Sciatic nerve (tissue), 2 donors: ENCODE results near the gene TGIF2. TPM values are rescaled to one million over a fixed set of nuclear protein-coding genes. Genes with fewer than 3 reads are reported as not detected.
"Not testable (repeated sequence)": the region's sequence is repeated elsewhere in the genome, so short reads cannot be mapped to it uniquely, and the experiment has no call there.

Experiments used
- ATAC-seq: fragments of 200-7000 bp; cut with Tn5 transposase; one replicate; pipeline ENCODE4 v1.9.1; 2020; ENCODE audit warnings: mild to moderate bottlenecking, moderate library complexity
- DNase-seq: peaks from one replicate; pipeline ENCODE4 v3.0.0-alpha.2; 2020; ENCODE audit warnings: low spot score
- intact Hi-C: fragments of 100-400 bp; cut with DNase I; formaldehyde crosslinking; loops from one replicate; pipeline ENCODE4 v1.14.2; 2022
- total RNA-seq: library from RNA; stranded (reverse); fragmentation: NEBNext Ultra II Directional; extraction: Animal tissue kit (Norgen Biotek cat#: 25700); gene quantifications from one replicate; pipeline ENCODE4 v1.2.1, GENCODE V29; 2021
- donor health status: DM: no; HTN: no; CAD: no.
- donor health status: DM: no; HTN: no; CAD: no.

The TGIF2 gene
- total RNA-seq, 1 donor from 2014 or later = 25.3 TPM

DNA sequence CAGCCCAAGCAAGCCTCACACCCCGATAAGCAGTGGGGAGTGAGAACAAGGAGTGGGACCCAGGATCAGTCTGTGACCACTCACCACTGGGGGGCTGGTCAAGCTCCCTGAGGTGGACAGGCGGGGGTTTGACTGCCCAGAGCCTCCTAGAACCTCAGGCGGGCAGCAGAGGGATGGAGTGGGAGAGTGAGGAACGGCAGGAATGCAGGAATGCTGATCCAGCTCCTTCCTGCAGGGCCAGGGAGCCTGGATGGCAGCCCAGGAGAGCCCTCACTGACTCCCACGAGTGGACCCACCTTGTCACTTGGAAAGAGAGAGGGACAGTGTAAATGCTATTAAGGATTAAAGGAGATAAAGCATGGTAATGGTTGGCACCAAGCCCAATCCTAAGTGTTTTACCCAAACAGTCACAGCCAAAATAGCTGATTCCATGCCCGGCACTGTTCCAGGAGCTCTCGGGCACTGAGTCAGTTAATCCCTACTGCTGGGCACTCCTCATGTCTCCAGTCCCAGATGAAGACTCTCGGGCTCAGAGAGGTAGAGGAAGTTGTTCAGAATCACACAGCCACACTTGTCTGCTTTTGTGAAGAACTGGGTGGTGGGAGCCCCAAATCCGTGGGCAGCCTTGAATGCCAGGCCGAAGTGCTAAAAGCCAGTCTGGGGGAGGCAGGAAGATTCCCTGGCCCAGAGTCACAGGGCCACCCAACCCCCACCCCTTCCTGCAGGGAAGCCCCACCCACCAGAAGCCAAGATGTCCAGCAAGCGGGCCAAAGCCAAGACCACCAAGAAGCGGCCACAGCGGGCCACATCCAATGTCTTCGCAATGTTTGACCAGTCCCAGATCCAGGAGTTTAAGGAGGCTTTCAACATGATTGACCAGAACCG, 29.0 kb upstream of the TGIF2 start:
- peak; percentile 70 for DNase-seq
- no peak for ATAC-seq
- intact Hi-C loops = no loop called here

DNA sequence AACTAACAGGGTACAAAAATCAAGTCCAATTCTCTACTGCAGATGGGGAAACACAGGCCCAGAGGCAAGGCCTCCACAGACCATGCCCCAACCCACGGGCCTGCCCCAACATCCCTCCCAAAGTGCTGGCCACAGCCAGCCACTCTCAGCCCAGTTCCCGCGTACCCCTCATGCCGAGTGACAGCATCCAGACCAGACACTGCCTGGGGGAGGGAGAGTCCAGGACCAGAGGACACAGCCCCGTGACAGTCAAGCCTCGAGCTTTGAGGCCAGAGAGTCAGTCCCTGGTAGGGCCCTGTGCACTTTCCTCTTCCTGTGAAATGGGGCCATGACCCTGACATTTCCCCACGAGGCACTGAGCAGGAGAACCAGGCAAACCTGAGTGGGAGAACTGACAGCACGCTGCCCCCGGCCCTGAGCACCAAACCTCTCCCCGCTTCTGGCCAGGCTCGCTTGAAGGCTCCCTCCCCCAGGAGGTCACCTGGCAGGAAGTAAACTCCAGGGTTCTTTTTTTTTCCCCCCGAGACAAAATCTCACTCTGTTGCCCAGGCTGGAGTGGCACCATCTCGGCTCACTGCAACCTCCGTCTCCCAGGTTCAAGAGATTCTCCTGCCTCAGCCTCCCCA, 27.2 kb upstream of the TGIF2 start:
- no peak for DNase-seq
- intact Hi-C loops = no loop called here
- ATAC-seq = no peak

DNA sequence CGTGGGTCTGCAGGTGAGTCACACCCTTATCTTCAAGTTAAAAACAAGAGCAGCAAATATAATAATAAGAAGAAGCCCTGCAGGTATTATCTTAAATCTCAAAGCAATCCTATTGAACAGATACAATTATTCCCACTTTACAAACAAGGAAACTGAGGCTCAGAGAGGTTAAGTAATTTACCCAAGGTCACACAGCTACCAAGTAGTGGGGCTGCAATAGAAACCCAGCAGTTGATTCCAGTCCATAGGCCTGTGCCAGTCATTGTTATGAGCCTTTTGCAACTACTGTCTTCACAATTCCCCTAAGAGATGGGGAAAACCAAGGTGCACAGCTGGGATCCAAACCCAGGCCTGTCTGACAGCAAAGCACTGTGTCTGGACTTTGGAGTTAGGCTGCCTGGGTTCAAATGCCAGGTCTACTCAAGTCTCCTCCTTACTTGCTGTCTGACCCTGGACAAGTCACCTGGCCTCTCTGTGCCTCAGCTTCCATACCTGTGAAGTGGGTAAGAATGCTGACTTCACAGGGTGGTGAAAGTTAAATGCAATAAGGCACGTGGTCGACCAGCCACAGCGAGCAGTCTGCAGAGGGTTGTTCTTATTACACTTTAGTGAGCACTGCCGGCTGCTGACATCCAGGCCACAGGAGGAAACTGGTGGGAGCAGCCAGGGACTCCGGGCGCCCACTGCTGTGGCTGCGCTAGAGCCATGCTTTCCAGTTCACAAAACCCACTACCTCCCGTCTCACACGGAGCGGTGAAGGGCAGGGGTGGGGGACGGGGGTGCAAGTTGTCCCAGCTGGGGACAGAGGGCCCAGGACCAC, 26.0 kb upstream of the TGIF2 start:
- intact Hi-C loops = no loop called here
- ATAC-seq (no peak), DNase-seq (no peak)

GRCh38 chr20:36548006-36548315, 25.4 kb upstream of the TGIF2 start:
- no peak for ATAC-seq
- no peak for DNase-seq
- intact Hi-C loops = no loop called here

DNA sequence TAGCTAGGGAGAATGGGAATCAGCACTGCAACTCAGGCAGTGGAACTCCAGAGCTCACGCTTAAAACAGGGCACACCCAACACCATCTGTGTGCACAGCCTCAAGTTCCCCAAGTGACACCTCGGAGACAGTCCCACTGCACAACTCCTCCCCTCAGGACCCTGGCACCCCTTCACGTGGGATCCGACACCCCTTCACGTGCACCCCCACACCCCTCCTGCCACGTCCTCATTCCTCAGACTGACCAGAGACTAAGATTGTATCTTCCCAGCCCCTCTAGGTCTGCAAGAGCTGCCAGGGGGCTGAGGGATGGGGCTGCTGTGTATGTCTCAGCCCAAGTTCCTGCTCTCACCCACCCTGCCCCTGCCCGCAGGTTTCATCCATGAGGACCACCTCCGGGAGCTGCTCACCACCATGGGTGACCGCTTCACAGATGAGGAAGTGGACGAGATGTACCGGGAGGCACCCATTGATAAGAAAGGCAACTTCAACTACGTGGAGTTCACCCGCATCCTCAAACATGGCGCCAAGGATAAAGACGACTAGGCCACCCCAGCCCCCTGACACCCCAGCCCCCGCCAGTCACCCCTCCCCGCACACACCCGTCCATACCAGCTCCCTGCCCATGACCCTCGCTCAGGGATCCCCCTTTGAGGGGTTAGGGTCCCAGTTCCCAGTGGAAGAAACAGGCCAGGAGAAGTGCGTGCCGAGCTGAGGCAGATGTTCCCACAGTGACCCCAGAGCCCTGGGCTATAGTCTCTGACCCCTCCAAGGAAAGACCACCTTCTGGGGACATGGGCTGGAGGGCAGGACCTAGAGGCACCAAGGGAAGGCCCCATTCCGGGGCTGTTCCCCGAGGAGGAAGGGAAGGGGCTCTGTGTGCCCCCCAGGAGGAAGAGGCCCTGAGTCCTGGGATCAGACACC, 24.4 kb upstream of the TGIF2 start:
- ATAC-seq = peak; percentile 6
- DNase-seq = no peak
- intact Hi-C loops = no loop called here

GRCh38 chr20:36549628-36549941, 23.8 kb upstream of the TGIF2 start:
- intact Hi-C loops = no loop called here
- peak; percentile 23 for ATAC-seq
- no peak for DNase-seq

DNA sequence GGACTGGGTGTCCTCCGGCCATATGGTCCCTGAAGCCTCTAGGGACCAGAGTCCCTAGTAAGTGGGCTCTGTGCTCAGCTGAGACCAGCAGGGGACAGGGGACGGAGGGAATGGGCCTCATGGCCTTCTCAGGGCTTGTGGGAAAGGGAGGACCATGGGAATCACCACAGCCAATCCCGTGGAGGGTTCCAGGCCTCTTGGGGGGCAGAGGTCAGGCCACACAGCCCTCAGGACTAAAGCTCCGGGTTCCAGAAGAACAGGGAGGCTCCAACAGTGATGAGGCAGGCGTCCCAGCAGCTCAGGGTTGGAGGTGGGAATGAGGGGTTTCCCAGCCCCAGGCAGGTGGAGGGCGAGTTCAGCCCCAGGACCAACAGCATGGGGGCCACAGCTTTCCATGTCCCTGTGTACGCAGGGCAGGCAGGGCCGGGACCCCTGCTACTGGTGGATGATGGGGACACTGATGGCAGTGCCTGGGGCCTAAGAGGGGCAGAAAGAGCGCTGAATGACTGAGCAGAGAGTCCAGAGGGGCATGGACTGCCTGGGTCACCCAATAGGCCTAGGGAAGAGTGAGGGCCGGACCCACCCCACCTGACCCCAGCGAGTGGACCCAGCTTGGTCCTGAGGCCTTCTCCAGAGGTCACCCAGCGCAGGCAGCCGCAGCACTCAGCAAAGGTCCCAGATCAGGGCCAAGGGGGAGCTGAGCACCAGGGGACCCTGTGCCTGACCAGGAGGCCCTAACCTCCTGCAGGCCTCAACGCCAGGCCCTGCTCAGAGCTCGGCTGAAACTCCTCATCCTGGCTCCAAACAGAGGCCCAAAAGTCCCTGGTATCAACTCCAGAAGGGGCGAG, 23.2 kb upstream of the TGIF2 start:
- peak; percentile 29 for ATAC-seq
- DNase-seq = no peak
- intact Hi-C loops = no loop called here

GRCh38 chr20:36550790-36551299, 22.6 kb upstream of the TGIF2 start:
- ATAC-seq = peak; percentile 34
- DNase-seq = no peak
- intact Hi-C loops = no loop called here

GRCh38 chr20:36555248-36555647, 18.1 kb upstream of the TGIF2 start:
- intact Hi-C loops = loop anchor here (5.0 kb wide), 1 partner anchor 37 kb away; no protein-coding TSS in a partner anchor
- ATAC-seq = no peak
- no peak for DNase-seq

GRCh38 chr20:36562724-36563123, 10.7 kb upstream of the TGIF2 start:
- DNase-seq (no peak), ATAC-seq (no peak)
- intact Hi-C loops = no loop called here

DNA sequence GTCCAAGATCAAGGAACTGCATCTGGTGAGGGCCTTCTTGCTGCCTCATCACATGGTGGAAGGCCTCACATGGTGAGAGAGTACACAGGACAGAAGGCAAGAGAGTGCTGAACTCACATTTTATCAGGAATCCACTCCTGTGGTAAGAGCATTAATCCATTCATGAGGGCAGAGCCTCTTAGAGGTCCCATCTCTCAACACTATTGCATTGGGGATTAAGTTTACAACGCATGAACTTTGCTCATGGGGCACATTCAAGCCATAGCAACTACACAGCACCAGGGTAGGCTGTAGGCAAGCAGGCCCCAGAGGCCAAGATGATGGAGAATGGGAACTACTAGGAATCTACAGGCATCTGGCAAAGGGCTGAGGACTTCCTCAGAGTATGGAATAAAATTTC, 10.0 kb upstream of the TGIF2 start:
- no peak for ATAC-seq

DNA sequence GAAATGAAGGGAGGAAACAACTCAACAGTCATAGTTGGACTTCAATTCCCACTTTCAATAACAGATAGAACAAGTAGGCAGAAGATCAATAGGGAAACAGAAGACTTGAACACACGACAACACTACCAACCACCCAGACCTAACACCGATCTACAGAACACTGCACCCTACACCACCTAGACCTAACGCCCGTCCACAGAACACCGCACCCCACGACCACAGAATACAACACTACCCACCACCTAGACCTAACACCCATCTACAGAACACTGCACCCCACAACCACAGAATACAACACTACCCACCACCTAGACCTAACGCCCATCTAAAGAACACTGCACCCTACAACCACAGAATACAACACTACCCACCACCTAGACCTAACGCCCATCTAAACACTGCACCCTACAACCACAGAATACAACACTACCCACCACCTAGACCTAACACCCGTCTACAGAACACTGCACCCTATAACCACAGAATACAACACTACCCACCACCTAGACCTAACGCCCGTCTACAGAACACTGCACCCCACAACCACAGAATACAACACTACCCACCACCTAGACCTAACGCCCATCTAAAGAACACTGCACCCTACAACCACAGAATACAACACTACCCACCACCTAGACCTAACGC, 9.2 kb upstream of the TGIF2 start:
- ATAC-seq, DNase-seq, intact Hi-C loops: not testable (repeated sequence)

More for the DNA sequence above, 10.0 kb upstream of the TGIF2 start:
- intact Hi-C loops = no loop called here
- DNase-seq = no peak

GRCh38 chr20:36564726-36565121, 8.7 kb upstream of the TGIF2 start:
- ATAC-seq, intact Hi-C loops, DNase-seq: not testable (repeated sequence)

- ATAC-seq (no peak), DNase-seq (no peak)
- intact Hi-C loops = no loop called here
Observed at GRCh38 chr20:36565520-36565919, 7.9 kb upstream of the TGIF2 start.

- intact Hi-C loops = no loop called here
- no peak for ATAC-seq
- no peak for DNase-seq
Observed at GRCh38 chr20:36569847-36570429, 3.5 kb upstream of the TGIF2 start.

DNA sequence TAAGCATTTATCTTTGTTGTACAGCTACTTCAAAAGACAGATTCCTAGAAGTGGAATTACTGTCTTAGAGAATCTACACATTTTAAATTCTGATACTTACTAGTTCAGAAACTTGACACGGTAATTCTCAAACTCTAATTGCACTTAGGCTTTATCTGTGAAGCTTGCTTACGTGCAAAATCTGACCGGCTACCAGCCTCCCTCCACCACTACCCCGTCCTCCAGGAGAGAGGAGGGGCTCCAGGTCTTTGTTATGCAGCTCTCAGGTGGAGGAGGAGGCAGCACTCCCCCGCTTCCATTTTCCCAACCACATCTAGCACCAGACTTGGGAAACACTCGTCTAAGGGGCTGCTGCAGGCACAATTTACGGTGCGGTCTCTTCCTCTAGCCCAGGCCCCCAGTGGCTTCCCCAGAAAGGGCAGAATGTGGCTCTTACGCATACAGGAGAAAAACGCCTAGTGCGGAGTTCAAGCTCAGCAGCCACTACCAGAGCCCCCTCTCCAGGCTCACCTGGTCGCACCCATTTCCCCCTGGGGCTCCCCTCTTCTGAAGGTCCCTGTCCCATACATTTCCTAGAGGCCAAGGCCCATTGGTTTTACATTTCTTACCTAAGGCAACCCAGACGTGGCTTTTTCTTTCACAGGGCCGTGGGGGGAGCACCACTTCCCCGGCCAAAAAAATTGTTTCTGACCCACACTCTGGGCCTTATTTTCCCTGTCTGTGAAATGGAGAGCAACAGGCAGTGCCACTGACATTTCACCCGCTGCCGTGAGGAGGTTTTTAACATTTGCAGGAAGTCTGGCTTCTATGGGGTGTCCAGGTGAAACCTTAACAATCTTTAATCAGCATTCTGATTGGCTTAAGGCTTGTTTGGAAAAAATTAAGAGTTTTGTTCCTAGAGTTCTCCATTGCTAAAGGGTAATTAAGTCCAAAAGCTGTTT, 1.6 kb upstream of the TGIF2 start:
- no peak for DNase-seq
- ATAC-seq = no peak
- intact Hi-C loops = no loop called here
